HG03066 (cell line): ENCODE data around the gene SLC6A6.
"Not testable (repeated sequence)": the region's sequence is repeated elsewhere in the genome, so short reads cannot be mapped to it uniquely, and the experiment has no call there.

ENCODE experiments used
- ATAC-seq: cut with Tn5 transposase; IDR thresholded peaks from one replicate; pipeline ENCODE4 v1.9.1; 2021; ENCODE audit warnings: low read depth; ENCODE audit not compliant: unreplicated experiment

Gene SLC6A6

GRCh38 chr3:14503033-14503705 lies 100.8 kb downstream of the SLC6A6 start:
- no peak for ATAC-seq

- ATAC-seq, result no peak
Observed at GRCh38 chr3:14503706-14504065, 101.3 kb downstream of the SLC6A6 start.

GRCh38 chr3:14505001-14505802 lies 102.8 kb downstream of the SLC6A6 start:
- ATAC-seq, result no peak

- ATAC-seq, result no peak
Observed at GRCh38 chr3:14505803-14506500, 103.5 kb downstream of the SLC6A6 start.

GRCh38 chr3:14506626-14507304 lies 104.4 kb downstream of the SLC6A6 start:
- ATAC-seq, result no peak

GRCh38 chr3:14507305-14507741 lies 104.9 kb downstream of the SLC6A6 start:
- no peak for ATAC-seq

- ATAC-seq, result no peak
Observed at GRCh38 chr3:14507757-14508504, 105.5 kb downstream of the SLC6A6 start.

- ATAC-seq, result no peak
Observed at GRCh38 chr3:14508505-14508819, 106.1 kb downstream of the SLC6A6 start.

- ATAC-seq, result no peak
Observed at GRCh38 chr3:14508966-14509795, 106.8 kb downstream of the SLC6A6 start.

GRCh38 chr3:14509796-14510100 lies 107.3 kb downstream of the SLC6A6 start:
- no peak for ATAC-seq

- no peak for ATAC-seq
Observed at GRCh38 chr3:14510838-14511622, 108.6 kb downstream of the SLC6A6 start.

GRCh38 chr3:14511623-14512280 lies 109.3 kb downstream of the SLC6A6 start:
- no peak for ATAC-seq

GRCh38 chr3:14512281-14512941 lies 110.0 kb downstream of the SLC6A6 start:
- no peak for ATAC-seq

- ATAC-seq, result no peak
Observed at GRCh38 chr3:14512942-14513327, 110.5 kb downstream of the SLC6A6 start.

- ATAC-seq, result no peak
Observed at GRCh38 chr3:14513566-14514322, 111.3 kb downstream of the SLC6A6 start.

- no peak for ATAC-seq
Observed at GRCh38 chr3:14514323-14514720, 111.9 kb downstream of the SLC6A6 start.

- ATAC-seq, result not testable (repeated sequence)
Observed at GRCh38 chr3:14515526-14515925, 113.1 kb downstream of the SLC6A6 start.
